HepG2 (cell line): ENCODE results near the gene NUDT14. TPM values are rescaled to one million over a fixed set of nuclear protein-coding genes. Genes with fewer than 3 reads are reported as not detected.

Experiments used
- ATAC-seq: fragments of 200-7000 bp; cut with Tn5 transposase; 3 replicates; pipeline ENCODE4 v1.9.1; 2020; ENCODE audit warnings: mild to moderate bottlenecking, moderate library complexity
- BruUV-seq: library from RNA; stranded (reverse); fragments of 400-500 nt; replicated peaks from 2 replicates; lab custom pipeline; 2021; lab: Mats Ljungman, UMichigan
- CTCF ChIA-PET: fragments of 300-600 bp; formaldehyde crosslinking; extraction: SDS; loops from one replicate; lab custom pipeline; 2021; ENCODE audit warnings: low total read pairs, inconsistent platforms, low intra/inter-chr PET ratio; lab: Yijun Ruan, JAX
- POLR2A ChIA-PET: fragments of 350-600 bp; sonication (Branson Sonifier 250); formaldehyde crosslinking; loops from one replicate; lab custom pipeline; 2020; ENCODE audit warnings: antibody characterized with exemption, inconsistent platforms; lab: Yijun Ruan, JAX
- DNase-seq: peaks from one replicate; pipeline ENCODE4 v3.0.0-alpha.2; 2015; ENCODE audit warnings: low spot score
- FAIRE-seq: peaks from 3 replicates; lab custom pipeline; 2011; peaks lifted over from hg19 to GRCh38; lab: Jason Lieb, UNC
- H2AFZ ChIP-seq: one replicate; pipeline ENCODE4 v1.6.1; 2011; ENCODE audit warnings: low read length, inconsistent platforms
- H3K27ac ChIP-seq: fragments of 300-600 bp; 3 replicates; pipeline ENCODE4 v1.8.0; 2011; ENCODE audit warnings: mixed run types, mild to moderate bottlenecking, mixed read lengths, low read length, inconsistent platforms; ENCODE audit not compliant: insufficient read depth; ENCODE audit errors: extremely low read length
- H3K27me3 ChIP-seq, 2 experiments: fragments of 200-600 bp in 1 of 2; 2 replicates in 1 of 2; 3 replicates in 1 of 2; pipeline versions ENCODE4 v1.6.0 to v1.8.0; 2011; ENCODE audit warnings: low read length in 2 of 2, mild to moderate bottlenecking in 2 of 2, moderate library complexity in 2 of 2, inconsistent platforms in 1 of 2; ENCODE audit not compliant: insufficient read depth in 2 of 2, control insufficient read depth in 1 of 2
- H3K36me3 ChIP-seq, 2 experiments: fragments of 200-600 bp in 1 of 2; replicated peaks in 1 of 2; 2 replicates in 1 of 2; 3 replicates in 1 of 2; pipeline versions ENCODE4 v1.5.1 to v1.8.0; 2011; ENCODE audit warnings: low read length in 2 of 2, inconsistent platforms in 1 of 2; ENCODE audit not compliant: insufficient read depth in 2 of 2, control insufficient read depth in 1 of 2
- H3K4me1 ChIP-seq: 2 replicates; pipeline ENCODE4 v1.5.1; 2012; ENCODE audit warnings: low read length, inconsistent platforms; ENCODE audit not compliant: insufficient read depth
- H3K4me2 ChIP-seq: 2 replicates; pipeline ENCODE4 v1.6.0; 2011; ENCODE audit warnings: low read depth, low read length, inconsistent platforms
- H3K4me3 ChIP-seq, 3 experiments: fragments of 200-600 bp in 1 of 3; sonication (generic), shearing (Covaris generic) in 1 of 3; replicated peaks in 1 of 3; 2 replicates each; pipeline ENCODE4 v1.5.1; 2011 to 2016; ENCODE audit warnings: low read length in 3 of 3, inconsistent platforms in 2 of 3, low read depth in 2 of 3, mild to moderate bottlenecking in 2 of 3, control low read depth in 1 of 3, mixed read lengths in 1 of 3; ENCODE audit not compliant: insufficient read depth in 1 of 3
- H3K79me2 ChIP-seq: one replicate; pipeline ENCODE4 v1.6.1; 2011; ENCODE audit warnings: low read length, inconsistent platforms; ENCODE audit not compliant: insufficient read depth
- H3K9ac ChIP-seq: 2 replicates; pipeline ENCODE4 v1.6.0; 2011; ENCODE audit warnings: mild to moderate bottlenecking, low read depth, low read length, inconsistent platforms; ENCODE audit not compliant: insufficient read depth
- H3K9me3 ChIP-seq: 2 replicates; pipeline ENCODE4 v1.5.1; 2012; ENCODE audit warnings: mild to moderate bottlenecking, low read length
- H4K20me1 ChIP-seq: 2 replicates; pipeline ENCODE4 v1.6.0; 2011; ENCODE audit warnings: inconsistent platforms, mild to moderate bottlenecking, low read length, moderate library complexity; ENCODE audit not compliant: insufficient read depth
- ARNT2 ChIP-seq: sonication (generic); formaldehyde crosslinking; IDR thresholded peaks from 2 replicates; pipeline ENCODE4 v1.8.0; 2022; ENCODE audit warnings: mild to moderate bottlenecking, low read depth, missing genetic modification reagents, moderate library complexity
- FOXC1 ChIP-seq: sonication (generic); formaldehyde crosslinking; IDR thresholded peaks from 2 replicates; pipeline ENCODE4 v1.8.0; 2022; ENCODE audit warnings: mild to moderate bottlenecking, missing genetic modification reagents, borderline replicate concordance
- KLF13 ChIP-seq: sonication (generic); formaldehyde crosslinking; IDR thresholded peaks from 2 replicates; pipeline ENCODE4 v1.4.0; 2020; ENCODE audit warnings: mild to moderate bottlenecking, missing genetic modification reagents
- MAFG ChIP-seq: sonication (generic); formaldehyde crosslinking; IDR thresholded peaks from 2 replicates; pipeline ENCODE4 v1.5.1; 2020; ENCODE audit warnings: mild to moderate bottlenecking, missing genetic modification reagents
- MTERF4 ChIP-seq: sonication (generic); formaldehyde crosslinking; IDR thresholded peaks from 2 replicates; pipeline ENCODE4 v1.8.0; 2023; ENCODE audit warnings: mild to moderate bottlenecking, missing genetic modification reagents
- NFYC ChIP-seq: IDR thresholded peaks from 2 replicates; pipeline ENCODE4 v1.6.1; 2016; ENCODE audit warnings: missing genetic modification reagents, missing compliant biosample characterization
- RXRB ChIP-seq: IDR thresholded peaks from 2 replicates; pipeline ENCODE4 v1.6.1; 2016; ENCODE audit warnings: borderline replicate concordance, missing genetic modification reagents, missing compliant biosample characterization
- SCMH1 ChIP-seq: sonication (generic); formaldehyde crosslinking; IDR thresholded peaks from 2 replicates; pipeline ENCODE4 v1.9.0; 2021; ENCODE audit warnings: missing genetic modification reagents, mild to moderate bottlenecking, borderline replicate concordance
- SP1 ChIP-seq, 2 experiments: fragments of 450-650 bp in 1 of 2; sonication (generic) in 1 of 2; formaldehyde crosslinking in 1 of 2; IDR thresholded peaks; 2 replicates each; pipeline versions ENCODE4 v1.4.0 to v1.6.1; 2016 to 2020; ENCODE audit warnings: missing genetic modification reagents in 1 of 2
- TFE3 ChIP-seq: IDR thresholded peaks from 2 replicates; pipeline ENCODE4 v1.6.1; 2016
- ZFAT ChIP-seq: sonication (generic); formaldehyde crosslinking; conservative IDR thresholded peaks from 2 replicates; pipeline ENCODE4 v1.8.1; 2023; ENCODE audit warnings: missing genetic modification reagents, inconsistent platforms
- ZNF644 ChIP-seq: IDR thresholded peaks from 2 replicates; pipeline ENCODE4 v1.6.1; 2016; ENCODE audit warnings: low read depth
- WGBS: methylation state at CpG from one replicate; pipeline ENCODE4 v1.1.6; 2017; ENCODE audit warnings: low lambda C conversion rate; 5-methylcytosine and 5-hydroxymethylcytosine counted together
- in situ Hi-C: cut with HindIII; loops from 2 replicates; pipeline ENCODE4 v1.10.0; 2017; ENCODE audit warnings: low pct_unique_long_range_greater_than_20kb; ENCODE audit not compliant: extremely low pct_ligation_motif_present
- intact Hi-C: fragments of 100-400 bp; cut with micrococcal nuclease; formaldehyde crosslinking; loops from one replicate; pipeline ENCODE4 v1.10.0; 2022; ENCODE audit not compliant: unreplicated experiment
- polyA plus RNA-seq, 8 experiments: library from polyadenylated mRNA; depleted of rRNA in 3 of 8; stranded (reverse) in 7 of 8; unstranded in 1 of 8; fragments of >200 nt; fragmentation: Illumina TruSeq in 4 of 8; extraction: Trizol in 4 of 8; gene quantifications; 2 replicates each; pipeline versions ENCODE4 v1.2.1 to v1.2.3, GENCODE V29; 2011 to 2016; ENCODE audit warnings: low read depth in 4 of 8, missing spikeins in 1 of 8, mixed read lengths in 1 of 8; ENCODE audit not compliant: insufficient read depth in 1 of 8
- total RNA-seq, 5 experiments: library from RNA; depleted of rRNA; stranded (reverse); fragments of >200 nt; fragmentation: Illumina TruSeq; extraction: Trizol; gene quantifications; 2 replicates each; pipeline ENCODE4 v1.2.3, GENCODE V29; 2016; ENCODE audit warnings: low read depth in 1 of 5

The NUDT14 gene
- total and polyA plus RNA-seq, 2 of the 13 experiments (the other 11 are each of a cell fraction or from before 2014, with no cell fraction given) = 5.8 to 6.1 TPM

GRCh38 chr14:105229099-105229655 lies 48.1 kb upstream of the NUDT14 start:
- no peak for ATAC-seq
- Histone ChIP-seq H3K4me1 (no peaks in the 10 kb centered on the region), H3K27me3 (no peaks in the 10 kb centered on the region), H3K36me3 (peaks cover 6 to 24% of the 10 kb centered on the region in 2 experiments; a peak in 4 of 5 replicates), H3K79me2 (no peaks in the 10 kb centered on the region), H3K9ac (no peak overlapping the region), H4K20me1 (no peaks in the 10 kb centered on the region), H3K9me3 (no peaks in the 10 kb centered on the region), H3K4me3 (no peak overlapping the region), H2AFZ (no peak overlapping the region), H3K27ac (no peak overlapping the region), H3K4me2 (no peak overlapping the region)
- DNase-seq = no peak
- POLR2A ChIA-PET = no interaction called here
- BruUV-seq = no TSS peak
- CTCF ChIA-PET = no interaction called here
- no peak for FAIRE-seq
- TF ChIP-seq RXRB (CRISPR knock-in tag) (no peak), ARNT2 (CRISPR knock-in tag) (no peak), MAFG (CRISPR knock-in tag) (no peak), MTERF4 (CRISPR knock-in tag) (no peak)
- intact Hi-C loops (no loop called here), in situ Hi-C loops (no loop called here)
- WGBS = over 99% methylated on average over 15 of the region's 18 CpGs

- Histone ChIP-seq H3K36me3 (peaks cover 6 to 27% of the 10 kb centered on the region in 2 experiments; a peak in 4 of 5 replicates), H3K4me3 (no peak overlapping the region), H3K79me2 (no peaks in the 10 kb centered on the region), H3K4me2 (no peak overlapping the region), H3K4me1 (no peaks in the 10 kb centered on the region), H4K20me1 (no peaks in the 10 kb centered on the region), H3K9ac (no peak overlapping the region), H3K27ac (no peak overlapping the region), H3K9me3 (no peaks in the 10 kb centered on the region), H3K27me3 (no peaks in the 10 kb centered on the region), H2AFZ (no peak overlapping the region)
- in situ Hi-C loops (no loop called here), intact Hi-C loops (no loop called here)
- ATAC-seq (no peak), DNase-seq (no peak), FAIRE-seq (no peak)
- 97% methylated on average over 16 of the region's 17 CpGs for WGBS
- BruUV-seq = no TSS peak
- ChIA-PET POLR2A (no interaction called here), CTCF (no interaction called here)
- TF ChIP-seq MAFG (CRISPR knock-in tag) = no peak
- TF ChIP-seq TFE3 (CRISPR knock-in tag) = no peak
- no peak for TF ChIP-seq KLF13 (CRISPR knock-in tag)
- TF ChIP-seq FOXC1 (CRISPR knock-in tag) = no peak
- no peak for TF ChIP-seq SCMH1 (CRISPR knock-in tag)
- no peak for TF ChIP-seq NFYC (CRISPR knock-in tag)
- no peak for TF ChIP-seq SP1 (IDR thresholded peaks at IDR 0.05)
- no peak for TF ChIP-seq SP1 (CRISPR knock-in tag; IDR thresholded peaks at IDR 0.05)
- TF ChIP-seq ZFAT (CRISPR knock-in tag) = no peak
- TF ChIP-seq ZNF644 (CRISPR knock-in tag) = no peak
Observed at GRCh38 chr14:105228562-105228961, 47.5 kb upstream of the NUDT14 start.
